ENCODE data around the gene RNU6-9. TPM values are rescaled to one million over a fixed set of nuclear protein-coding genes. Genes with fewer than 3 reads are reported as not detected.

RNU6-9 gene
- total RNA-seq, 2 donors from 2014 or later, result not detected

DNA sequence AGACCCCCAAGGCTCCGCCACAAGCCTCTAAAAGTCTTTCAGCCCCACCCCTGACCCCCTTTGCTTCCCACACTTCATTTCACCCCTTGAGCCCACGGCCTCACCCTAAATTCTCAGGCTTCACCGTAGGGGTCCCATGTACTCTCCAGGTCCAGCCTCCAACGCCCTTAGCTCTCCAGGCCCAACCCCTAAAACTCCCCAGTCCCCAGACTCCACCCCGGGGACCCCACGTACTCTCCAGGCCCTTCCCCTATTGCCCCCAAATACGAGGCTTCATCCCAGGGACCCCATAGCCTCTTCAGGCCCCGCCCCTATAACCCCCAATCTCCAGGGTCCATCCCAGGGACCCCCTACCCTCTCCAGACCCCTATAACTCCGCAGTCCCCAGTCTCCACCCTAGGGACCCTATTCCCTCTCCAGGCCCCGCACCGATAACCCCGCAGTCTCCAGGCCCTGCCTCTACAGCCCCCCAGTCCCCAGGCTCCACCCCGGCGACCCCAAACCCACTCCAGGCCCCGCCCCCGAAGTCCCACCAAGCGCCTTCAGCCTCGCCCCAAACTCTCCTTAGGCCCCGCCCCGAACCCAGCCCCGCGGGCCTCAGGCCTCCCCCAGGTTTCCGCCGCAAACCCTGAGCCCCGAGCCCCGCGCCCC, 916 bp upstream of the RNU6-9 start:
- peak overlapping the region; percentile 85 for H3K4me3 Mint-ChIP-seq
- H3K36me3 Mint-ChIP-seq (ENCODE audit: low read depth), result peaks cover 38% of the 10 kb centered on the region
- H3K4me1 Mint-ChIP-seq, result peaks cover 5% of the 10 kb centered on the region
- no peak for ATAC-seq (replicated peaks)
- no peaks in the 10 kb centered on the region for H3K27me3 Mint-ChIP-seq
- no peaks in the 10 kb centered on the region for H3K9me3 Mint-ChIP-seq
- H3K27ac Mint-ChIP-seq, result peak overlapping the region; percentile 99

- peaks cover 5% of the 10 kb centered on the region for H3K4me1 Mint-ChIP-seq
Measured at GRCh38 chr19:896434-896833, 3.1 kb downstream of the RNU6-9 start.

DNA sequence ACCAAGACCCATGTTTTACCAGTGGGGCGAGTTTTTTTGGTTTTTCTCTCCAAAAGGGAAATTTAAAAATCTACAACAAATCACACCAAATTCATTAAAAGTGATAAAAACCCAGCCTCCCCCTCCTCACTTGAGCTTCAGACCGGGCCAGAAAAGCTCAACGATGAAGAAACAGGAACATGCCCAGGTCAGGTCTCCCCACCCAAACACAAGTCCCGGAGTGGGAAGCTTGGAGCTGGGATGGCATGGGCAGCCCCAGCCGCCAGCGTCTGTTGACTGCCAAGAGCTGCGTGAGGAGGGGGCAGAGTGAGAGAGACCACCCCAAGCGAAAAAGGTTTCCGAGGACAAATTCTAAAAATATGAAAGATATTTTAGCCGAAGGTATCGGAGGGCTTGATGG, 3.7 kb downstream of the RNU6-9 start:
- ATAC-seq (replicated peaks), result no peak
- H3K36me3 Mint-ChIP-seq (ENCODE audit: low read depth), result peaks cover 57% of the 10 kb centered on the region

More at GRCh38 chr19:896434-896833, 3.1 kb downstream of the RNU6-9 start:
- no peak for ATAC-seq (replicated peaks)
- H3K27ac Mint-ChIP-seq, result no peak overlapping the region
- no peaks in the 10 kb centered on the region for H3K9me3 Mint-ChIP-seq
- H3K27me3 Mint-ChIP-seq, result no peaks in the 10 kb centered on the region
- peaks cover 54% of the 10 kb centered on the region for H3K36me3 Mint-ChIP-seq (ENCODE audit: low read depth)
- H3K4me3 Mint-ChIP-seq, result no peak overlapping the region

GRCh38 chr19:897442-898039, 4.3 kb downstream of the RNU6-9 start:
- no peaks in the 10 kb centered on the region for H3K9me3 Mint-ChIP-seq
- ATAC-seq (replicated peaks), result no peak
- H3K4me1 Mint-ChIP-seq, result peaks cover 5% of the 10 kb centered on the region
- H3K27me3 Mint-ChIP-seq, result no peaks in the 10 kb centered on the region
- H3K36me3 Mint-ChIP-seq (ENCODE audit: low read depth), result peaks cover 62% of the 10 kb centered on the region
- no peak overlapping the region for H3K4me3 Mint-ChIP-seq
- H3K27ac Mint-ChIP-seq, result no peak overlapping the region

More for the DNA sequence above, 3.7 kb downstream of the RNU6-9 start:
- H3K4me1 Mint-ChIP-seq, result peaks cover 5% of the 10 kb centered on the region
- H3K9me3 Mint-ChIP-seq, result no peaks in the 10 kb centered on the region
- H3K27me3 Mint-ChIP-seq, result no peaks in the 10 kb centered on the region
- no peak overlapping the region for H3K4me3 Mint-ChIP-seq
- H3K27ac Mint-ChIP-seq, result no peak overlapping the region

DNA sequence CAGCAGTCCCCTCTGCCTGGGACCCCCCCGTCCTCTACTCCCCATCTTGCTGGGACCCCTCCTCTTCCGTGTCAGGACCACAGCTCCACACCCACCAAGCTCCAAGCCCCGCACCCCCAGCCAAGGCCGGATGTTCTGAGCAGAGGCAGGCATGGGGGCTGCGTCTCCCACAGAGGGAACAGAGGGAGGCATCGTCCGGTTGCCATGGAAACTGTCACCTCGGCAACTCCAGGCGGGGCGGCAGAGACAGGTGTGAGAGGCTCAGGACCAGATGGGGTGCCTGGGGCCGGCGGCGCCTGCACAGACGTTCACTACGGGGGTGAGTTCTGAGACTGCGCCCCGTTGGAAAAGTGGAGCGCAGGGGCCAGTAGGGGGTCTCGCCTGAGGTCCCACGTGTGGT, 5.4 kb downstream of the RNU6-9 start:
- Mint-ChIP-seq H3K9me3 (no peaks in the 10 kb centered on the region), H3K4me3 (no peak overlapping the region), H3K4me1 (no peaks in the 10 kb centered on the region), H3K27ac (no peak overlapping the region), H3K36me3 (ENCODE audit: low read depth) (peaks cover 59% of the 10 kb centered on the region), H3K27me3 (no peaks in the 10 kb centered on the region)
- no peak for ATAC-seq (replicated peaks)

- Mint-ChIP-seq H3K4me3 (no peak overlapping the region), H3K9me3 (no peaks in the 10 kb centered on the region), H3K4me1 (no peaks in the 10 kb centered on the region)
Measured at GRCh38 chr19:899336-900042, 6.2 kb downstream of the RNU6-9 start.

DNA sequence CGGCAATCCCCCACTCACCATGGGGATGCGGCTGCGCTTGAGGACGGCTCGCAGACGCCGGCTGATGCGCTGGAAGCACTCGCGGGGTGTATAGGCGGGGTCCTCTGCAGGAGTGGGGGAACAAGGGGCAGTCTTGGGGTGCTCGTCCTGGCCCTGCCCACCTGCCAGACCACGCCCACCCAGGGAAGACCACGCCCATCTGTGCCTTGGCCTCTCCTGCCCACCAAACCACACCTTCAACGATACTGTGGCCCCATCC, 6.7 kb downstream of the RNU6-9 start:
- no peak overlapping the region for H3K27ac Mint-ChIP-seq
- no peaks in the 10 kb centered on the region for H3K4me1 Mint-ChIP-seq
- ATAC-seq (replicated peaks), result peak; percentile 38
- H3K36me3 Mint-ChIP-seq (ENCODE audit: low read depth), result peaks cover 68% of the 10 kb centered on the region
- H3K4me3 Mint-ChIP-seq, result no peak overlapping the region
- H3K27me3 Mint-ChIP-seq, result no peaks in the 10 kb centered on the region
- H3K9me3 Mint-ChIP-seq, result no peaks in the 10 kb centered on the region

More at GRCh38 chr19:899336-900042, 6.2 kb downstream of the RNU6-9 start:
- H3K36me3 Mint-ChIP-seq (ENCODE audit: low read depth), result peaks cover 65% of the 10 kb centered on the region
- H3K27ac Mint-ChIP-seq, result no peak overlapping the region
- H3K27me3 Mint-ChIP-seq, result no peaks in the 10 kb centered on the region
- ATAC-seq (replicated peaks), result no peak

DNA sequence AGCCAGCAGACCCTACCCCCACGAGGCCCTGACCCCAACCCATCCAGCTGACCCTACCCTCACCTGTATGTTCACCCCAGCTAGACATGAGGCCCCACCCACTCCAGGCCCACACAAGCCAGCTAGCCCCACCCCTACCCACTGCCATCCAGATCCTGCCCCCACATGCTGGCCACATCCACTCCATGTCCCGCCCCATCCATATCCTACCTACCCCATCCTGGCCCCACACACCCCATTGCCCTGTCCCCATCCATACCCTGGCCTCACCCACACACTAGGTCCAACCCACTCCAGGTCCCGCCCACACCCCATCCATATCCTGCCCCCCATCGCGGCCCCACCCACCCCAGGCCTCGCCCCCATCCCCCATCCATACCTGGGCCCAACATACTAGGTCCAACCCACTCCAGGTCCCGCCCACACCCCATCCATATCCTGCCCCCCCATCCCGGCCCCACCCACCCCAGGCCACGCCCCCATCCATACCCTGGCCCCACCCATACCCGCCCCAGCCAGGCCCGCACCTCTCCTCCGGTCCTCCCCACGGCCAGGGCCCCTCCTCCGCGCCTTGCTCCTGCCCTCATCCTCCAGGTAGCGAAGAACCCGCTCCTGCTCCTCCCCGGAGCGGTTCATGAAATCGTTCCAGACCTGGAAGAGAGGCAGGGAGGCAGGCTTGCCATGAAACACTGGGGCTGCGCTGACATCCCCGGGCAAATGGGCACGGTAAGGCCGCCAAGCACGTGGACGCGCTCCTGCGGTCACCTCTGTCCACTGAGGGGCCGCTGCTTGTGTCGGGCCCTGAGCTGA, 7.2 kb downstream of the RNU6-9 start:
- Mint-ChIP-seq H3K4me3 (no peak overlapping the region), H3K4me1 (no peaks in the 10 kb centered on the region), H3K27me3 (no peaks in the 10 kb centered on the region), H3K27ac (no peak overlapping the region), H3K36me3 (ENCODE audit: low read depth) (peaks cover 68% of the 10 kb centered on the region), H3K9me3 (no peaks in the 10 kb centered on the region)
- peak; percentile 67 for ATAC-seq (replicated peaks)

DNA sequence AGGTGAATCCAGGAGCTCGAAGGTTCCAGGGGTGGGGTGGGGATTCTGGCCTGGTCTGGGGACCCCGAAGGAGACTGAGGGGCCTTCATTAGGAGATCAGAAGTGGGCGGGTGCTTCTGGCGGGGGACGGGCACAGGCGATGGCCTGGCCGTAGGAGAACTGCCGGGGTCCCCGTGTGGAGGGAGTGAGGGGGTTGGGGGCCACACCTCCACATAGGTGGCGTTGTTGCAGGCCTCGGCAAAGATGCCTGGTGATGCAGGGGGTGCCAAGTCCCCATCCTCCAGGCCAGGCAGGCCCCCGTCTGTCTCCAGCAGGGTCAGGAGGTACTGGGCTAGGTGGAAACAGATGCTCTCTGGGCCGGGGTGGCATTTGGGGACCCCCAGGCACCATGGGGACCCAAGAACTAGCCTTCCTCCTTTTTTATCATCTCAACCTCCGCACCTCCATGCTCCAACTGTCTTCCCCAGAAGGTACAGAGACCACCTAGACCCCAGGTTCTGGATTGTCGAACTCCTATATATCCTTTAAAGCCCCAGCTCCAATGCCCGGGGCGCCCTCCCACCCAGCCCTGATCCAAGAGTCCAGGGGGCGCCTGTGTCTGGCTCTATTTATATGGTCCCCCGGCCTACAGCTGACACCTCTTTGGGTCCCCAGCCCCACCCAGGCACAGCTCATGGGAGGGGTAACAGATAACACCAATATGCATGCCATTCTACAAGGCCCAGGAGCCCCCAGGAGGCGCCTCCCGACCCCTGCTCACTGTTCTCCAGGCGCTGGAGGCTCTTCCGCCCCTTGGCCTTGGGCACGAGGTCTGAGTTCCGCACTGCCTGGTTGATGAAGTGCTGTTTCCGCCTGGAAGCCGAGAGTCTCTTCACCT, 8.2 kb downstream of the RNU6-9 start:
- Mint-ChIP-seq H3K27me3 (no peaks in the 10 kb centered on the region), H3K27ac (no peak overlapping the region), H3K36me3 (ENCODE audit: low read depth) (peaks cover 64% of the 10 kb centered on the region), H3K4me3 (no peak overlapping the region), H3K9me3 (no peaks in the 10 kb centered on the region), H3K4me1 (no peaks in the 10 kb centered on the region)
- ATAC-seq (replicated peaks), result no peak

GRCh38 chr19:902093-902370, 8.7 kb downstream of the RNU6-9 start:
- no peaks in the 10 kb centered on the region for H3K4me1 Mint-ChIP-seq
- no peaks in the 10 kb centered on the region for H3K9me3 Mint-ChIP-seq
- H3K36me3 Mint-ChIP-seq (ENCODE audit: low read depth), result peaks cover 59% of the 10 kb centered on the region
- H3K27ac Mint-ChIP-seq, result no peak overlapping the region
- no peaks in the 10 kb centered on the region for H3K27me3 Mint-ChIP-seq
- ATAC-seq (replicated peaks), result no peak
- H3K4me3 Mint-ChIP-seq, result no peak overlapping the region

- Mint-ChIP-seq H3K36me3 (ENCODE audit: low read depth) (peaks cover 53% of the 10 kb centered on the region), H3K4me1 (no peaks in the 10 kb centered on the region), H3K27me3 (no peaks in the 10 kb centered on the region), H3K4me3 (no peak overlapping the region), H3K9me3 (no peaks in the 10 kb centered on the region), H3K27ac (no peak overlapping the region)
- no peak for ATAC-seq (replicated peaks)
Measured at GRCh38 chr19:902446-903226, 9.4 kb downstream of the RNU6-9 start.

DNA sequence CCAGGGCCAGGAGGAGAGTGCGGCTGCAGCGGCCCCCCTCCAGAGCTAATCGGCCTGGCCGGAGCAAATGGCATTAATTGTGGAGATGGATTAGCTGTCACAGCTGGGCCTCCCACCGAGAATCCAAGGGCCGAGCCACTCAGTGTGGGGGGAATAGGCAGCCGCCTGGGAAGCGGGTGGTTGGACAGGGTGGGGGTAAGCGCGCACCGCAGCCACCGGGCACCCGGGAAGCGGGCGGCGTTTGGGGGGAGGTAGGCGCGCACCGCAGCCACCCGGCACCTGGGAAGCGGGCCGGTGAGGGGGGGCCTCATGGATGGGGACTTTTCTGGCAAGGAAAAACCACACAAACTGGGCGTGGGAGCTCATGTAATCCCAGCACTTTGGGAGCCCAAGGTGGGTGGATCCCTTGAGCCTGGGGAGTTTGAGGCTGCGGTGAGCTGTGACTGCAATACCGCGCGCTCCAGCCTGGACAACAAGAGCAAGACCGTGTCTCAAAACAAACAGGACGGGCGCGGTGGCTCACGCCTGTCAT, 10.0 kb downstream of the RNU6-9 start:
- no peak for ATAC-seq (replicated peaks)
- Mint-ChIP-seq H3K27me3 (no peaks in the 10 kb centered on the region), H3K4me1 (no peaks in the 10 kb centered on the region), H3K36me3 (ENCODE audit: low read depth) (peaks cover 47% of the 10 kb centered on the region), H3K27ac (no peak overlapping the region), H3K4me3 (no peak overlapping the region), H3K9me3 (no peaks in the 10 kb centered on the region)

- ATAC-seq (replicated peaks), result no peak
- Mint-ChIP-seq H3K27ac (no peak overlapping the region), H3K9me3 (no peaks in the 10 kb centered on the region), H3K36me3 (ENCODE audit: low read depth) (peaks cover 49% of the 10 kb centered on the region), H3K27me3 (no peaks in the 10 kb centered on the region), H3K4me3 (no peak overlapping the region), H3K4me1 (peaks cover 6% of the 10 kb centered on the region)
Measured at GRCh38 chr19:904545-904944, 11.3 kb downstream of the RNU6-9 start.

Data from activated T-helper 17 cell treated with anti-CD3 and anti-CD28 coated beads, Interleukin-2, amount 50 U/mL, for 72 hours (primary cell).